Ectodermal cell (in vitro differentiated cells): ENCODE measurements around the gene OXSM.

Experiments used
- H3K27ac ChIP-seq: 2 replicates; pipeline ENCODE4 v1.7.0; 2013; ENCODE audit warnings: mild to moderate bottlenecking, low read depth, low read length; ENCODE audit not compliant: insufficient read depth, poor library complexity, severe bottlenecking
- H3K27me3 ChIP-seq: 2 replicates; pipeline ENCODE4 v1.7.0; 2013; ENCODE audit warnings: mild to moderate bottlenecking, low read length; ENCODE audit not compliant: insufficient read depth, control insufficient read depth, poor library complexity, severe bottlenecking
- H3K36me3 ChIP-seq: one replicate; pipeline ENCODE4 v1.7.0; 2013; ENCODE audit warnings: low read length; ENCODE audit not compliant: control insufficient read depth, insufficient read depth
- H3K4me1 ChIP-seq: one replicate; pipeline ENCODE4 v1.7.0; 2013; ENCODE audit warnings: low read length; ENCODE audit not compliant: control insufficient read depth, insufficient read depth
- H3K4me3 ChIP-seq: 2 replicates; pipeline ENCODE4 v1.7.0; 2013; ENCODE audit warnings: low read depth, low read length, control low read depth; ENCODE audit not compliant: insufficient read depth
- H3K9me3 ChIP-seq: 2 replicates; pipeline ENCODE4 v1.7.0; 2013; ENCODE audit warnings: mild to moderate bottlenecking, low read length, moderate library complexity; ENCODE audit not compliant: control insufficient read depth
- WGBS, 2 experiments: methylation state at CpG; one replicate each; pipeline ENCODE4 v1.1.7; 2013; ENCODE audit warnings: missing lambda C conversion rate in 2 of 2; 5-methylcytosine and 5-hydroxymethylcytosine counted together

Gene OXSM

GRCh38 chr3:25781145-25781757, 8.6 kb upstream of the OXSM start:
- 95% methylated on average over 11 of the region's 11 CpGs for WGBS, 2 experiments
- H3K27ac ChIP-seq = no peak overlapping the region
- peaks cover 4% of the 10 kb centered on the region for H3K27me3 ChIP-seq
- H3K9me3 ChIP-seq = no peaks in the 10 kb centered on the region
- no peaks in the 10 kb centered on the region for H3K36me3 ChIP-seq
- H3K4me1 ChIP-seq = no peaks in the 10 kb centered on the region
- no peak overlapping the region for H3K4me3 ChIP-seq

GRCh38 chr3:25781758-25782594, 7.9 kb upstream of the OXSM start:
- no peaks in the 10 kb centered on the region for H3K4me1 ChIP-seq
- H3K27ac ChIP-seq = no peak overlapping the region
- 84 to 89% methylated on average over 3 of the region's 3 CpGs for WGBS, 2 experiments
- no peaks in the 10 kb centered on the region for H3K9me3 ChIP-seq
- peaks cover 4% of the 10 kb centered on the region for H3K27me3 ChIP-seq
- H3K36me3 ChIP-seq = no peaks in the 10 kb centered on the region
- peak overlapping the region; percentile 80 for H3K4me3 ChIP-seq

GRCh38 chr3:25782636-25782937, 7.3 kb upstream of the OXSM start:
- no peak overlapping the region for H3K27ac ChIP-seq
- H3K9me3 ChIP-seq = no peaks in the 10 kb centered on the region
- WGBS, 2 experiments = 0 to 2% methylated on average over 14 of the region's 14 CpGs
- H3K4me3 ChIP-seq = peak overlapping the region; percentile 80
- H3K4me1 ChIP-seq = peaks cover under 1% of the 10 kb centered on the region
- peaks cover 4% of the 10 kb centered on the region for H3K27me3 ChIP-seq
- no peaks in the 10 kb centered on the region for H3K36me3 ChIP-seq

- H3K9me3 ChIP-seq = no peaks in the 10 kb centered on the region
- 0% methylated on average over 63 to 72 of the region's 72 CpGs for WGBS, 2 experiments
- no peak within 1 kb of the TSS for H3K27ac ChIP-seq
- H3K36me3 ChIP-seq = no peaks in the 10 kb centered on the region
- H3K4me3 ChIP-seq = peak within 1 kb of the TSS; percentile 80
- peaks cover 4% of the 10 kb centered on the region for H3K27me3 ChIP-seq
- peaks cover 3% of the 10 kb centered on the region for H3K4me1 ChIP-seq
Measured at GRCh38 chr3:25782938-25783660, 6.8 kb upstream of the OXSM start, which contains the start of gene NGLY1. Gene NGLY1, minus strand, starts transcription at chr3:25783443. Its CDS starts 53 bp downstream, at chr3:25783390.

- no peaks in the 10 kb centered on the region for H3K36me3 ChIP-seq
- peaks cover 3% of the 10 kb centered on the region for H3K4me1 ChIP-seq
- H3K9me3 ChIP-seq = no peaks in the 10 kb centered on the region
- H3K27me3 ChIP-seq = peaks cover 4% of the 10 kb centered on the region
- H3K27ac ChIP-seq = no peak overlapping the region
- H3K4me3 ChIP-seq = peak overlapping the region; percentile 58
- WGBS, 2 experiments = 28 to 29% methylated on average over 34 of the region's 34 CpGs
Measured at GRCh38 chr3:25783661-25784512, 6.0 kb upstream of the OXSM start.

GRCh38 chr3:25784971-25785370, 4.9 kb upstream of the OXSM start:
- H3K4me1 ChIP-seq = peaks cover 3% of the 10 kb centered on the region
- H3K36me3 ChIP-seq = no peaks in the 10 kb centered on the region
- WGBS, 2 experiments = 100% methylated on average over 1 of the region's 1 CpG; no CpG with 5 or more reads in 1 of the 2 experiments
- peaks cover 4% of the 10 kb centered on the region for H3K27me3 ChIP-seq
- H3K4me3 ChIP-seq = no peak overlapping the region
- H3K9me3 ChIP-seq = no peaks in the 10 kb centered on the region
- no peak overlapping the region for H3K27ac ChIP-seq

GRCh38 chr3:25785826-25786225, 4.1 kb upstream of the OXSM start:
- Histone ChIP-seq H3K27me3 (peaks cover 4% of the 10 kb centered on the region), H3K4me3 (no peak overlapping the region)
- 86 to 100% methylated on average over 2 to 3 of the region's 3 CpGs for WGBS, 2 experiments

GRCh38 chr3:25787689-25788088, 2.2 kb upstream of the OXSM start:
- no peak overlapping the region for H3K4me3 ChIP-seq
- peaks cover 3% of the 10 kb centered on the region for H3K4me1 ChIP-seq
- H3K27ac ChIP-seq = no peak overlapping the region
- 87 to 91% methylated on average over 3 of the region's 3 CpGs for WGBS, 2 experiments
- no peaks in the 10 kb centered on the region for H3K36me3 ChIP-seq
- H3K27me3 ChIP-seq = peaks cover 4% of the 10 kb centered on the region
- no peaks in the 10 kb centered on the region for H3K9me3 ChIP-seq

More at GRCh38 chr3:25785826-25786225, 4.1 kb upstream of the OXSM start:
- no peaks in the 10 kb centered on the region for H3K9me3 ChIP-seq
- H3K27ac ChIP-seq = no peak overlapping the region
- H3K36me3 ChIP-seq = no peaks in the 10 kb centered on the region
- H3K4me1 ChIP-seq = peaks cover 3% of the 10 kb centered on the region

GRCh38 chr3:25789209-25789595, 688 bp upstream of the OXSM start:
- Histone ChIP-seq H3K9me3 (no peaks in the 10 kb centered on the region), H3K36me3 (no peaks in the 10 kb centered on the region), H3K27ac (no peak overlapping the region), H3K4me1 (peaks cover 3% of the 10 kb centered on the region), H3K27me3 (peaks cover under 1% of the 10 kb centered on the region), H3K4me3 (peak overlapping the region; percentile 59)
- WGBS, 2 experiments = 63 to 88% methylated on average over 1 to 2 of the region's 2 CpGs
